GM21381 (cell line): ENCODE data around the gene ATP6AP2.
"Not testable (repeated sequence)": the region's sequence is repeated elsewhere in the genome, so short reads cannot be mapped to it uniquely, and the experiment has no call there.

Experiments
- ATAC-seq: cut with Tn5 transposase; IDR thresholded peaks from one replicate; pipeline ENCODE4 v1.9.1; 2021; ENCODE audit warnings: mild to moderate bottlenecking, moderate library complexity; ENCODE audit not compliant: unreplicated experiment

The ATP6AP2 gene

GRCh38 chrX:40580537-40581335 lies at the start of gene ATP6AP2:
Gene ATP6AP2 (plus strand): TSS chrX:40580970. CDS start chrX:40581066, 96 bp downstream.
- peak; percentile 94 for ATAC-seq

- ATAC-seq: no peak
Observed at GRCh38 chrX:40531056-40531826, 49.5 kb upstream of the ATP6AP2 start.

- no peak for ATAC-seq
Observed at GRCh38 chrX:40537310-40537709, 43.5 kb upstream of the ATP6AP2 start.

GRCh38 chrX:40538406-40538805 lies 42.4 kb upstream of the ATP6AP2 start:
- no peak for ATAC-seq

GRCh38 chrX:40539214-40540142 lies 41.3 kb upstream of the ATP6AP2 start:
- peak; percentile 55 for ATAC-seq

GRCh38 chrX:40542208-40542607 lies 38.6 kb upstream of the ATP6AP2 start:
- no peak for ATAC-seq

- no peak for ATAC-seq
Observed at GRCh38 chrX:40542972-40543371, 37.8 kb upstream of the ATP6AP2 start.

GRCh38 chrX:40543661-40544328 lies 37.0 kb upstream of the ATP6AP2 start:
- no peak for ATAC-seq

GRCh38 chrX:40544343-40545266 lies 36.2 kb upstream of the ATP6AP2 start:
- ATAC-seq: no peak

- no peak for ATAC-seq
Observed at GRCh38 chrX:40546870-40547269, 33.9 kb upstream of the ATP6AP2 start.

GRCh38 chrX:40550066-40550465 lies 30.7 kb upstream of the ATP6AP2 start:
- no peak for ATAC-seq

- no peak for ATAC-seq
Observed at GRCh38 chrX:40552768-40553167, 28.0 kb upstream of the ATP6AP2 start.

GRCh38 chrX:40558590-40558989 lies 22.2 kb upstream of the ATP6AP2 start:
- ATAC-seq: no peak

GRCh38 chrX:40563784-40564183 lies 17.0 kb upstream of the ATP6AP2 start:
- ATAC-seq: no peak

GRCh38 chrX:40564447-40564846 lies 16.3 kb upstream of the ATP6AP2 start:
- no peak for ATAC-seq

- no peak for ATAC-seq
Observed at GRCh38 chrX:40570346-40571093, 10.2 kb upstream of the ATP6AP2 start.

- not testable (repeated sequence) for ATAC-seq
Observed at GRCh38 chrX:40571164-40571563, 9.6 kb upstream of the ATP6AP2 start.

- no peak for ATAC-seq
Observed at GRCh38 chrX:40571600-40571999, 9.2 kb upstream of the ATP6AP2 start.

- ATAC-seq: no peak
Observed at GRCh38 chrX:40573763-40574162, 7.0 kb upstream of the ATP6AP2 start.
